Tibial nerve (tissue), 4 donors: ENCODE data around the gene KANSL1L. TPM values are rescaled to one million over a fixed set of nuclear protein-coding genes. Genes with fewer than 3 reads are reported as not detected.

Source experiments
- total RNA-seq, 4 donors: library from RNA; depleted of rRNA; stranded (reverse); fragments of >200 nt; gene quantifications; one replicate each; pipeline ENCODE4 v1.1.0, GENCODE V29; 2016

Gene KANSL1L
- total RNA-seq, 4 donors from 2014 or later: 87.0 to 141 (median 111) TPM

Other genes with a start within 250 kb of the KANSL1L start
- 10 to 100 TPM; 42.0 to 83.0 (median 58.5) TPM for gene RPE, start 168.8 kb downstream of the KANSL1L start, total RNA-seq
- 100 to 1,000 TPM in 2 of 4 donors, 10 to 100 TPM in 2; 45.3 to 167 (median 101) TPM for gene ACADL, start 54.0 kb upstream of the KANSL1L start, total RNA-seq
- not detected for gene MYL1, start 143.8 kb upstream of the KANSL1L start, total RNA-seq